SK-N-SH (cell line): ENCODE results near the gene ACOX2. TPM values are rescaled to one million over a fixed set of nuclear protein-coding genes. Genes with fewer than 3 reads are reported as not detected.

Source experiments
- CTCF ChIA-PET: fragments of 300-600, 350-600 bp; formaldehyde crosslinking; extraction: SDS; loops from one replicate; lab custom pipeline; 2021; lab: Yijun Ruan, JAX
- POLR2A ChIA-PET: fragments of 350-600 bp; sonication (Branson Sonifier 250); formaldehyde crosslinking; extraction: SDS; loops from one replicate; lab custom pipeline; 2020; ENCODE audit warnings: antibody characterized with exemption, inconsistent platforms; lab: Yijun Ruan, JAX
- DNase-seq: peaks from one replicate; pipeline ENCODE4 v3.0.0; 2012
- H2AFZ ChIP-seq: fragments of 200-600 bp; sonication (generic); 2 replicates; pipeline ENCODE4 v1.8.1; 2016; ENCODE audit warnings: antibody characterized with exemption, mild to moderate bottlenecking, low read depth
- H3F3A ChIP-seq: fragments of 200-600 bp; sonication (generic); replicated peaks from 2 replicates; pipeline ENCODE3; 2016; ENCODE audit warnings: antibody characterized with exemption, mild to moderate bottlenecking; ENCODE audit not compliant: insufficient read depth
- H3K27ac ChIP-seq, 2 experiments: fragments of 200-500 bp in 1 of 2; fragments of 200-600 bp in 1 of 2; sonication (Bioruptor generic) in 1 of 2; sonication (generic), shearing (Covaris generic) in 1 of 2; 2 replicates each; pipeline versions ENCODE4 v1.5.1 to v1.6.1; 2014 to 2016; ENCODE audit warnings: low read depth in 2 of 2, inconsistent platforms in 1 of 2, low read length in 1 of 2, mild to moderate bottlenecking in 1 of 2, mixed read lengths in 1 of 2
- H3K27me3 ChIP-seq: fragments of 200-600 bp; sonication (generic), shearing (Covaris generic); 2 replicates; pipeline ENCODE4 v1.6.1; 2016; ENCODE audit warnings: mixed run types; ENCODE audit not compliant: insufficient read depth
- H3K36me3 ChIP-seq, 2 experiments: fragments of 200-500 bp in 1 of 2; fragments of 200-600 bp in 1 of 2; sonication (Bioruptor generic) in 1 of 2; sonication (generic) in 1 of 2; replicated peaks in 1 of 2; 2 replicates each; pipeline versions ENCODE3 to v1.5.1; 2014 to 2016; ENCODE audit warnings: low read length in 1 of 2, mild to moderate bottlenecking in 1 of 2; ENCODE audit not compliant: insufficient read depth in 2 of 2, control insufficient read depth in 1 of 2
- H3K4me1 ChIP-seq, 2 experiments: fragments of 200-500 bp in 1 of 2; fragments of 200-600 bp in 1 of 2; sonication (Bioruptor generic) in 1 of 2; sonication (generic), shearing (Covaris generic) in 1 of 2; 2 replicates each; pipeline versions ENCODE4 v1.5.1 to v1.6.1; 2014 to 2016; ENCODE audit warnings: low read depth in 1 of 2, low read length in 1 of 2, mixed run types in 1 of 2; ENCODE audit not compliant: insufficient read depth in 2 of 2, control insufficient read depth in 1 of 2
- H3K4me2 ChIP-seq: fragments of 200-600 bp; sonication (generic), shearing (Covaris generic); 2 replicates; pipeline ENCODE4 v1.6.1; 2017; ENCODE audit warnings: mixed run types
- H3K4me3 ChIP-seq, 2 experiments: fragments of 200-500 bp in 1 of 2; fragments of 200-600 bp in 1 of 2; sonication (Bioruptor generic) in 1 of 2; sonication (generic), shearing (Covaris generic) in 1 of 2; 2 replicates each; pipeline versions ENCODE4 v1.5.1 to v1.8.1; 2014 to 2016; ENCODE audit warnings: low read depth in 2 of 2, inconsistent platforms in 1 of 2, low read length in 1 of 2, mild to moderate bottlenecking in 1 of 2, mixed read lengths in 1 of 2, moderate library complexity in 1 of 2
- H3K79me2 ChIP-seq: fragments of 200-600 bp; sonication (generic); 2 replicates; pipeline ENCODE4 v1.8.1; 2017; ENCODE audit warnings: mild to moderate bottlenecking; ENCODE audit not compliant: insufficient read depth
- H3K9ac ChIP-seq: fragments of 200-600 bp; sonication (generic); 2 replicates; pipeline ENCODE4 v1.6.1; 2017; ENCODE audit warnings: mixed run types
- H3K9me2 ChIP-seq: fragments of 200-600 bp; sonication (generic); 2 replicates; pipeline ENCODE4 v1.6.1; 2017; ENCODE audit warnings: mixed run types
- H3K9me3 ChIP-seq: fragments of 200-600 bp; sonication (generic); 2 replicates; pipeline ENCODE4 v1.6.1; 2017; ENCODE audit warnings: mixed run types, mild to moderate bottlenecking, moderate library complexity
- H4K20me1 ChIP-seq: fragments of 200-600 bp; sonication (generic); 2 replicates; pipeline ENCODE4 v1.6.1; 2017; ENCODE audit warnings: mild to moderate bottlenecking, mixed run types; ENCODE audit not compliant: insufficient read depth
- CTCF ChIP-seq: fragments of 200-600 bp; sonication (generic); IDR thresholded peaks from 2 replicates; pipeline ENCODE4 v1.6.1; 2017; ENCODE audit warnings: antibody characterized with exemption, mild to moderate bottlenecking, moderate library complexity
- EP300 ChIP-seq, 2 experiments: IDR thresholded peaks; 2 replicates each; pipeline versions ENCODE4 v1.4.0 to v1.6.1; 2012; ENCODE audit warnings: borderline replicate concordance in 1 of 2, low read depth in 1 of 2, low read length in 1 of 2
- FOSL2 ChIP-seq: IDR thresholded peaks from 2 replicates; pipeline ENCODE4 v1.4.0; 2012; ENCODE audit warnings: low read depth, mild to moderate bottlenecking, moderate library complexity, borderline replicate concordance
- MEF2A ChIP-seq: IDR thresholded peaks from 2 replicates; pipeline ENCODE4 v1.4.0; 2012; ENCODE audit warnings: low read depth, borderline replicate concordance
- NRF1 ChIP-seq: IDR thresholded peaks from 2 replicates; pipeline ENCODE4 v1.6.1; 2012; ENCODE audit warnings: low read depth, mild to moderate bottlenecking, low read length
- PBX3 ChIP-seq: IDR thresholded peaks from 2 replicates; pipeline ENCODE4; 2012
- REST ChIP-seq: IDR thresholded peaks from 2 replicates; pipeline ENCODE4 v1.6.1; 2012; ENCODE audit warnings: mild to moderate bottlenecking, low read depth, low read length, moderate library complexity
- RFX5 ChIP-seq: IDR thresholded peaks from 2 replicates; pipeline ENCODE4 v1.6.1; 2012; ENCODE audit warnings: mild to moderate bottlenecking, improper control_type of control experiment, low read length
- RXRA ChIP-seq: IDR thresholded peaks from 2 replicates; pipeline ENCODE4 v1.4.0; 2012; ENCODE audit warnings: low read depth, mild to moderate bottlenecking, borderline replicate concordance
- TCF12 ChIP-seq: IDR thresholded peaks from 2 replicates; pipeline ENCODE4 v1.4.0; 2012
- TEAD4 ChIP-seq: IDR thresholded peaks from 2 replicates; pipeline ENCODE4 v1.4.0; 2012; ENCODE audit warnings: mild to moderate bottlenecking, borderline replicate concordance; ENCODE audit not compliant: insufficient read depth
- WGBS: methylation state at CpG from one replicate; pipeline ENCODE4 v1.1.6; 2017; ENCODE audit warnings: low lambda C conversion rate; 5-methylcytosine and 5-hydroxymethylcytosine counted together
- polyA plus RNA-seq, 3 experiments: library from polyadenylated mRNA; depleted of rRNA; stranded (reverse); fragments of >200 nt; gene quantifications; 2 replicates each; pipeline ENCODE4 v1.2.3, GENCODE V29; 2012

ACOX2 gene
- polyA plus RNA-seq, 1 of the 3 experiments (the other 2 are of a cell fraction) = 9.0 TPM

- H3K9me2 ChIP-seq = no peaks in the 10 kb centered on the region
- H3F3A ChIP-seq = no peaks in the 10 kb centered on the region
- H4K20me1 ChIP-seq = no peaks in the 10 kb centered on the region
- 83% methylated on average over 6 of the region's 6 CpGs for WGBS
- CTCF ChIA-PET = interaction anchor here (17.3 kb wide), 1 partner anchor 64 kb away, joined by 446 read pairs; no protein-coding TSS in a partner anchor
- no peak overlapping the region for H3K27ac ChIP-seq
- H3K4me3 ChIP-seq = no peak overlapping the region
- no peak for TF ChIP-seq MEF2A
- TF ChIP-seq FOSL2 = peak; percentile 28; the same call in 1 of the 2 replicates
- DNase-seq = no peak
- no peaks in the 10 kb centered on the region for H3K36me3 ChIP-seq
- no peak overlapping the region for H2AFZ ChIP-seq
- H3K27me3 ChIP-seq = no peaks in the 10 kb centered on the region
- 0 out of 4 replicates have a peak, but pooled peaks cover 0 to 4% of the 10 kb centered on the region in 2 experiments for H3K4me1 ChIP-seq
- H3K9me3 ChIP-seq = no peaks in the 10 kb centered on the region
- H3K79me2 ChIP-seq = no peaks in the 10 kb centered on the region
- no peak overlapping the region for H3K9ac ChIP-seq
- POLR2A ChIA-PET = no interaction called here
- H3K4me2 ChIP-seq = no peak overlapping the region
Measured at GRCh38 chr3:58563386-58564035, 26.5 kb upstream of the ACOX2 start.

- Histone ChIP-seq H3K9me2 (no peaks in the 10 kb centered on the region), H3K9ac (no peak overlapping the region), H3K36me3 (no peaks in the 10 kb centered on the region), H3K4me1 (0 out of 4 replicates have a peak, but pooled peaks cover 0 to 4% of the 10 kb centered on the region in 2 experiments), H2AFZ (no peak overlapping the region), H3F3A (no peaks in the 10 kb centered on the region), H3K79me2 (no peaks in the 10 kb centered on the region), H3K9me3 (no peaks in the 10 kb centered on the region), H3K4me2 (no peak overlapping the region), H3K27ac (no peak overlapping the region), H4K20me1 (no peaks in the 10 kb centered on the region), H3K27me3 (no peaks in the 10 kb centered on the region), H3K4me3 (no peak overlapping the region)
- ChIA-PET POLR2A (no interaction called here), CTCF (interaction anchor here (17.3 kb wide), 1 partner anchor 65 kb away, joined by 446 read pairs; no protein-coding TSS in a partner anchor)
- DNase-seq = no peak
- TF ChIP-seq EP300 (IDR thresholded peaks at IDR 0.05; ENCODE audit: borderline replicate concordance in 1 of 2, low read depth in 1 of 2, low read length in 1 of 2) (no peak), RFX5 (no peak), PBX3 (no peak)
- WGBS = 96% methylated on average over 4 of the region's 4 CpGs
Measured at GRCh38 chr3:58562498-58562897, 25.5 kb upstream of the ACOX2 start.

GRCh38 chr3:58560771-58561311, 23.9 kb upstream of the ACOX2 start:
- Histone ChIP-seq H3K27ac (no peak overlapping the region), H3K4me1 (peaks cover 4 to 6% of the 10 kb centered on the region in 2 experiments; a peak in 1 of 4 replicates), H3K9ac (no peak overlapping the region), H3K79me2 (no peaks in the 10 kb centered on the region), H4K20me1 (no peaks in the 10 kb centered on the region), H3K27me3 (no peaks in the 10 kb centered on the region), H3K9me2 (no peaks in the 10 kb centered on the region), H3K9me3 (no peaks in the 10 kb centered on the region), H3K4me2 (no peak overlapping the region), H3F3A (no peaks in the 10 kb centered on the region), H3K4me3 (no peak overlapping the region), H2AFZ (no peak overlapping the region), H3K36me3 (no peaks in the 10 kb centered on the region)
- DNase-seq = no peak
- POLR2A ChIA-PET = no interaction called here
- CTCF ChIA-PET = interaction anchor here (0.9 to 7.4 kb wide), 6 partner anchors 7 to 1135 kb away, joined by 3 to 67 read pairs (median 4); no protein-coding TSS in a partner anchor
- 65% methylated on average over 11 of the region's 12 CpGs for WGBS
- TF ChIP-seq CTCF (peak; percentile 63), NRF1 (no peak), TCF12 (peak; percentile 73), TEAD4 (peak; percentile 98), REST (no peak), RXRA (no peak)
